Duodenal mucosa (tissue), 2 donors: ENCODE results near the gene DNPEP.

ENCODE experiments used
- H3K27ac ChIP-seq: one replicate; pipeline ENCODE4 v1.7.0; 2013; ENCODE audit warnings: low read depth, low read length
- H3K27me3 ChIP-seq, 2 donors: one replicate each; pipeline ENCODE4 v1.7.0; 2013; ENCODE audit warnings: low read length in 2 of 2, control low read depth in 1 of 2; ENCODE audit not compliant: insufficient read depth in 2 of 2, control insufficient read depth in 1 of 2
- H3K36me3 ChIP-seq, 2 donors: one replicate each; pipeline ENCODE4 v1.7.0; 2013; ENCODE audit warnings: low read length in 2 of 2, control low read depth in 1 of 2; ENCODE audit not compliant: insufficient read depth in 2 of 2, control insufficient read depth in 1 of 2
- H3K4me1 ChIP-seq, 2 donors: one replicate each; pipeline ENCODE4 v1.7.0; 2013; ENCODE audit warnings: low read length in 2 of 2, control low read depth in 1 of 2; ENCODE audit not compliant: insufficient read depth in 2 of 2, control insufficient read depth in 1 of 2
- H3K4me3 ChIP-seq, 2 donors: one replicate each; pipeline ENCODE4 v1.7.0; 2013; ENCODE audit warnings: low read length in 2 of 2, low read depth in 1 of 2
- H3K9ac ChIP-seq, 2 donors: one replicate each; pipeline ENCODE4 v1.7.0; 2013; ENCODE audit warnings: low read length in 2 of 2, low read depth in 1 of 2
- H3K9me3 ChIP-seq, 2 donors: one replicate each; pipeline ENCODE4 v1.7.0; 2013; ENCODE audit warnings: low read length in 2 of 2, control low read depth in 1 of 2; ENCODE audit not compliant: control insufficient read depth in 1 of 2

The DNPEP gene

DNA sequence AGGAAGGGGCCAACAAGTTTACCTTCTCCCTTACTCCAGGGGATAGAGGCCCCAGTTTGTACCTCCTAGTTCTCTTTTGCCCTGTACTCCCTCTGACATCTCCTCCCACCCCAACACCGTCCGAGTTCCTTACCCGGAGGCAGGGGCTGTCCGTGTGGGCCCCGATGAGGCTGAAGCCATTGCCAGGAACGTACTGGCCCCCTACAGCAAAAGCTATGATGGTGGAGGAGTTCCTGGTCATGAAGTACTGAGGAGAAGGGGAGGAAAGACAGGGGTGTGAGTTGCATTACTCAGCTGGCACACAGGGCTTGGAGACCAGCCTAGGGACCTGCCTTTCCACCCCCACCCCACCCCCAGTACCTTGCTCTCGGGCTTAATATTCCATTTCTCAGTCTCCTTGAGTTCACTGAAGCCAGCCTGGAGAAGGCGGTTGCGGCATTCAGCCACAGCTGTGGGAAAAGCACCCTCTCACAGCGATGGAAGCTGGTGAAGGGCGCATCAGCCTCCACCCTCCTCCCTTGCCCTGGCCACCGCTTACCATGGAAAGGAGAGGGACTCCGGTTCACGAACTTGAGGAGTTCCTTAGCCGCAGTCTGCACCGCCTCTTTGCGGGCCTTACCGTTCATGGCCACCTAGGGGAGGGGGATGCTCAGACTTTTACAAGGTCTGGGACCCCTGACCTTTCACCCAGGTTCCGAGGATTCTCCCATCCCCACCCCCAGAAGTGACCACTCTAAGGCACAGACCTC lies 1.0 kb downstream of the DNPEP start:
- H3K4me1 ChIP-seq = peaks cover 15 to 29% of the 10 kb centered on the region in 2 donors
- H3K4me3 ChIP-seq = peak overlapping the region; percentile 89 to 93
- peak overlapping the region; percentile 80 to 81 for H3K9ac ChIP-seq
- no peaks in the 10 kb centered on the region for H3K27me3 ChIP-seq
- H3K27ac ChIP-seq = peak overlapping the region; percentile 94
- H3K36me3 ChIP-seq = peaks cover 45 to 51% of the 10 kb centered on the region in 2 donors
- H3K9me3 ChIP-seq = no peaks in the 10 kb centered on the region

DNA sequence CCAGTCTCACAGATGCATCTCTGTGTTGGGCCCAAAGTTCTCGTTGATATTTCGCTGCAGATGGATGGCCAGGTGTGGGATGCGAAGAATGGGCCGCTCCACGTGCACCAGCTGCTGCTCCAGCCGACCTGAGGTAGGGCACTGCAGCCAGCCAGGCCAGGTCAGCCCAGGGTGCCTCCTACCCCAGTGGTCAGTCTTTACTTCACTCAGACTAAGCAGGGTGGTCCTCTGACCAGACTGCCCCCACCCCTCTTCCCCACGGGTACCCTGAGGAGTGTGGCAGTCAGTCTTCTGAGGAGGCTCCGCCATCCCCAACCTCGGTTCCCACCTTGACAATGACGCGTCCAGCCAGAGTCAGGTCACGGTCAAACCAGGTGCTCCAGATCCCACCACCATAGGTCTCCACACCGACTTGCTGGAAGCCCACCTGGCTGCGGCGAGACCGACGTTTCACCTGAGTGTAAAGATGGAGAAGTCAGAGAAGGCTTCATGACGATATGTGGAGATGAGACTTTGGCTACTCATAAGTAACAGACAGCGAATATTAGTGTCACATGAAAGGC lies 1.7 kb downstream of the DNPEP start:
- no peaks in the 10 kb centered on the region for H3K27me3 ChIP-seq
- peaks cover 51 to 58% of the 10 kb centered on the region in 2 donors for H3K36me3 ChIP-seq
- H3K4me3 ChIP-seq = peak overlapping the region; percentile 89 to 93
- H3K9ac ChIP-seq = peak overlapping the region in 1 of 2 donors; percentile 81
- no peak overlapping the region for H3K27ac ChIP-seq
- peaks cover 15 to 29% of the 10 kb centered on the region in 2 donors for H3K4me1 ChIP-seq
- H3K9me3 ChIP-seq = no peaks in the 10 kb centered on the region

DNA sequence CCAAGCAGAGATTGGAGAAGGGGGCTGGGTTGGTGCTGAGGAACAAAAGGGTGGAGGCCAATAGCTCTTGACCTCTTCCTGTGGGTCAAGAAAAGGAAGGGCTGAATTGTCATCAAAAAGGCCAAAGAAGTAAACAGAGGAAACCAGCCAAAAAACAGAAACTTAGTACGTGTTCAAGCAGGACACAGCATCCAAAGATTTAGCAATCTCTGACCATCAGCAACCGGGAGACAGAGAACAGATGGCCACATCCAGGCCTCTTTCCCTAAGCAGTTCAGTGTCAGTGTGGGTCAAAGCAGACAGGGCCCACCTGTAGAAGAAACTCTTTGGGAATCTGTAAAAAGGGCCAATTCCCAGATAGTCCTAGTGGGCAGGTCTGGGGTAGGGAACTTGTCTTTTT lies 2.9 kb downstream of the DNPEP start:
- Histone ChIP-seq H3K4me3 (no peak overlapping the region), H3K9me3 (no peaks in the 10 kb centered on the region), H3K36me3 (peaks cover 58 to 70% of the 10 kb centered on the region in 2 donors), H3K27me3 (no peaks in the 10 kb centered on the region), H3K4me1 (peaks cover 15 to 29% of the 10 kb centered on the region in 2 donors), H3K27ac (no peak overlapping the region), H3K9ac (no peak overlapping the region)

- Histone ChIP-seq H3K4me3 (no peak overlapping the region), H3K27ac (no peak overlapping the region), H3K36me3 (peaks cover 58 to 70% of the 10 kb centered on the region in 2 donors), H3K4me1 (peaks cover 15 to 29% of the 10 kb centered on the region in 2 donors), H3K9ac (no peak overlapping the region), H3K27me3 (no peaks in the 10 kb centered on the region), H3K9me3 (no peaks in the 10 kb centered on the region)
Measured at GRCh38 chr2:219384083-219384713, 3.5 kb downstream of the DNPEP start.

DNA sequence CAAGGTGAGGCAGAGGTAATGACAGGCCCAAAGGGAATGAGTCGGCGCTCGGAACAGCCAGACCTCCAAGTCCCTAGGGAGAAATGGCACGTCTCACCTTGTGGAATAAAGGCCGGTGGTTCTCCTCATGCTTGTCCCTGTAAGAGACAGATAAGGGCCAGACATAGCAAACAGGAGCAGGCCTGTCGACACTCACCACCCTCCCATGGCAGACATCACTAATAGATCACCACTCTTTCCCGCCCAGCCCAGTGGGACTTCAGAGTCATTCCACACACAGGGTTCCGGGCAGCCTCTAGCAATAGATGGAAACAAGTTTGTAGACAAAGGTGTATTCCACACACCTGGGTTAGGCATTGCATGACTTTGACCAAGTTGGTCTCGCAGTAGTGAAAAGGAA lies 6.3 kb downstream of the DNPEP start:
- H3K27ac ChIP-seq = no peak overlapping the region
- peaks cover 56 to 80% of the 10 kb centered on the region in 2 donors for H3K36me3 ChIP-seq
- H3K9me3 ChIP-seq = no peaks in the 10 kb centered on the region
- H3K4me1 ChIP-seq = peaks cover 4 to 16% of the 10 kb centered on the region in 2 donors
- no peaks in the 10 kb centered on the region for H3K27me3 ChIP-seq
- no peak overlapping the region for H3K9ac ChIP-seq
- no peak overlapping the region for H3K4me3 ChIP-seq

DNA sequence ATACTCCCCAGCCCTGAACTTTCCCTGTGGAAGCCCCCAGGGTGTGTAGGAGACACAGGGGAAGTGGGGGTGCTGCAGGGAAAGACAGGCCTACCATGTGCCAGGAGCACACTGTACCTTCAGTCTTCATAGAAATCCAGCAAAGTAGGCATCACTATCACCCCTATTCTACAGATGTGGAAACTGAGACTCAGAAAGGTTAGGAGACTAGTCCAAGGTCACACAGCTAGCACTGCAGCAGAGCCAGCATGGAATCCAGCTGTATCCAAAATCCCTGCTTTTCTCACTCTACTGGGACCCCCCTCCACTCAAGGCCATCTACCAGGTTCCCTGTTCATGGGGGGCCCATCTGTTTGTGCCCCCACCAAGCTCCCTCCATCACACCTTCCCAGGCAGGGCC lies 6.8 kb downstream of the DNPEP start:
- Histone ChIP-seq H3K27me3 (no peaks in the 10 kb centered on the region), H3K36me3 (peaks cover 51 to 77% of the 10 kb centered on the region in 2 donors), H3K9me3 (no peaks in the 10 kb centered on the region), H3K4me1 (peaks cover 0 to 10% of the 10 kb centered on the region in 2 donors), H3K9ac (no peak overlapping the region), H3K27ac (no peak overlapping the region), H3K4me3 (no peak overlapping the region)

- peaks cover 41 to 73% of the 10 kb centered on the region in 2 donors for H3K36me3 ChIP-seq
- no peak overlapping the region for H3K4me3 ChIP-seq
- H3K27me3 ChIP-seq = no peaks in the 10 kb centered on the region
- H3K9ac ChIP-seq = no peak overlapping the region
- H3K27ac ChIP-seq = no peak overlapping the region
- no peaks in the 10 kb centered on the region for H3K9me3 ChIP-seq
- H3K4me1 ChIP-seq = no peaks in the 10 kb centered on the region
Measured at GRCh38 chr2:219378163-219378851, 9.4 kb downstream of the DNPEP start.

- H3K36me3 ChIP-seq = peaks cover 8 to 14% of the 10 kb centered on the region in 2 donors
- no peaks in the 10 kb centered on the region for H3K9me3 ChIP-seq
- H3K27me3 ChIP-seq = no peaks in the 10 kb centered on the region
- no peak overlapping the region for H3K9ac ChIP-seq
- H3K4me3 ChIP-seq = no peak overlapping the region
- peaks cover 4% of the 10 kb centered on the region in 2 donors for H3K4me1 ChIP-seq
- no peak overlapping the region for H3K27ac ChIP-seq
Measured at GRCh38 chr2:219369447-219369861, 18.3 kb downstream of the DNPEP start.

DNA sequence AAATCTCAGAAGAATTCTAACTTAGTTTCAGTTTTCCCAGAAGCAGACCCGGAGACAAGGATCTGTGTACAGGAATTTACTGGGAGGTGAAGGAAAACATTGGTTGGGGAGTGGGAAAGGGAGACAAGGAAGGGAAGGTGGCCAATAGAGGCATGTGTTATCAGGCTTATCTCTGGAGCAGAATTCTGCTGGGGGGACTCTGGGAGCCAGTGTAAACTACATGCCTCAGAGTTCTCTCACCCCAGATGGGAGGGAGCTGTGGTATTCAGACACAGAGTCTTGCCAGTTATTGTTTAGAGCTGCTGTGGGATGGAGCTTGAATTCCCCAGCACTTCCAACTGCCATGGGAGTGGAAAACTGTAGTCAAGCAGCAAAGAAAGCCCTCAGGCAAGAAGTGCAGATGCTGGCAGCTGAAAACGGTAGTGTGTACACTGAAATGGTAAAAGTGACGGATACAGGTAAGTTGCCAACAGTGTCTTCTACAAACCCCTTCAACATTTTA lies 19.0 kb downstream of the DNPEP start:
- H3K9ac ChIP-seq = no peak overlapping the region
- no peaks in the 10 kb centered on the region for H3K27me3 ChIP-seq
- no peak overlapping the region for H3K27ac ChIP-seq
- peaks cover 1 to 7% of the 10 kb centered on the region in 2 donors for H3K36me3 ChIP-seq
- H3K9me3 ChIP-seq = no peaks in the 10 kb centered on the region
- H3K4me1 ChIP-seq = peaks cover 4% of the 10 kb centered on the region in 2 donors
- H3K4me3 ChIP-seq = no peak overlapping the region
